Heart right ventricle (tissue), 16 donors: ENCODE results near the gene STATH. TPM values are rescaled to one million over a fixed set of nuclear protein-coding genes. Genes with fewer than 3 reads are reported as not detected.
"Not testable (repeated sequence)": the region's sequence is repeated elsewhere in the genome, so short reads cannot be mapped to it uniquely, and the experiment has no call there.

ENCODE experiments used
- ATAC-seq, 8 donors: fragments of 200-7000 bp; cut with Tn5 transposase; one replicate each; pipeline ENCODE4 v1.9.1; 2020; ENCODE audit warnings: mild to moderate bottlenecking in 8 of 8, moderate library complexity in 8 of 8, moderate number of reproducible peaks in 1 of 8
- DNase-seq, 2 donors: peaks; one replicate each; pipeline ENCODE4 v3.0.0-alpha.2; 2020
- H3K27ac ChIP-seq, 10 donors: fragments of 200-600 bp; sonication (generic) in 2 of 10; one replicate each; pipeline versions ENCODE4 v1.5.0 to v1.8.0; 2020 to 2022; ENCODE audit warnings: mild to moderate bottlenecking in 3 of 10
- H3K27me3 ChIP-seq, 7 donors: fragments of 200-600 bp; one replicate each; pipeline ENCODE4 v1.8.0; 2021 to 2022; ENCODE audit warnings: mild to moderate bottlenecking in 2 of 7
- H3K36me3 ChIP-seq, 9 donors: fragments of 200-600 bp; sonication (generic) in 1 of 9; one replicate each; pipeline versions ENCODE4 v1.5.0 to v1.8.0; 2020 to 2022; ENCODE audit warnings: mild to moderate bottlenecking in 2 of 9
- H3K4me1 ChIP-seq, 9 donors: fragments of 200-600 bp; sonication (generic) in 1 of 9; one replicate each; pipeline versions ENCODE4 v1.5.0 to v1.8.0; 2020 to 2022; ENCODE audit warnings: mild to moderate bottlenecking in 4 of 9
- H3K4me3 ChIP-seq, 10 donors: fragments of 200-600 bp; sonication (generic) in 2 of 10; one replicate each; pipeline versions ENCODE4 v1.5.0 to v1.8.0; 2020 to 2022; ENCODE audit warnings: mild to moderate bottlenecking in 7 of 10, moderate library complexity in 2 of 10
- H3K9me3 ChIP-seq, 11 donors: fragments of 200-600 bp in 10 of 11; sonication (generic) in 2 of 11; one replicate each; pipeline versions ENCODE4 v1.5.0 to v1.8.0; 2013 to 2022; ENCODE audit warnings: mild to moderate bottlenecking in 2 of 11, control low read depth in 1 of 11, moderate library complexity in 1 of 11
- CTCF ChIP-seq, 9 donors: fragments of 200-600 bp; sonication (generic) in 2 of 9; IDR thresholded peaks; one replicate each; pipeline versions ENCODE4 v1.5.0 to v1.8.0; 2021 to 2022; ENCODE audit warnings: antibody characterized with exemption in 9 of 9, mild to moderate bottlenecking in 5 of 9, moderate library complexity in 1 of 9
- WGBS, 2 donors: extraction: QIAGEN DNeasy Blood & Tissue Kit; methylation state at CpG; one replicate each; pipeline ENCODE4 v1.1.7; 2013; ENCODE audit warnings: inconsistent platforms in 1 of 2; 5-methylcytosine and 5-hydroxymethylcytosine counted together
- intact Hi-C, 10 donors: fragments of 100-400 bp; cut with DNase I; formaldehyde crosslinking; loops; one replicate each; pipeline versions ENCODE4 v1.11.1 to v1.14.2; 2022
- polyA plus RNA-seq, 2 donors: library from polyadenylated mRNA; stranded (reverse); fragments of 200-250 nt; gene quantifications; one replicate each; pipeline ENCODE4 v1.2.3, GENCODE V29; 2013
- total RNA-seq, 10 donors: library from RNA; stranded (reverse); fragmentation: NEBNext Ultra II Directional in 3 of 10; extraction: Animal tissue kit (Norgen Biotek cat#: 25700) in 3 of 10; gene quantifications; one replicate each; pipeline versions ENCODE4 v1.2.1 to v1.2.4, GENCODE V29; 2021 to 2023
- donor health status: Arrhythmogenic right ventricular cardiomyopathy.
- donor health status: ischemic (EF 13 %, LVEDD 7.1; RV severe dilation, severe dysfunction).
- donor health status: healthy with polysubstance abuse.
- donor health status: DM: no; HTN: yes; CAD: no.
- donor health status: DM: no; HTN: no; CAD: no.
- donor health status: ischemic (EF 25% LVEDD 6.9; RV normal size, moderate dysfunction).
- donor health status: ischemic (EF 25% LVEDD 5.7; RV mildly dilated, moderate dysfunction).
- donor health status: healthy.
- donor health status: DM: yes; HTN: yes; CAD: no.
- donor health status: Ischemic cardiomyopathy.
- donor health status: ischemic (EF 35%, LVEDD 5.7; RV mildly dilated, moderate dysfunction).
- donor health status: nonischemic (EF 11% LVEDD 7.7; RV severe dilation, severe dysfunction).
- donor health status: DM: yes; HTN: yes; CAD: no.
- donor health status: PGD.
- donor health status: ischemic (EF 29% LVEDD 5.4; RV normal size, mild dysfunction).
- donor health status: nonischemic (EF 23%, LVEDD 6.1; RV moderate dilation, normal function).

STATH gene
- total and polyA plus RNA-seq, 12 donors = not detected

GRCh38 chr4:70041652-70042286 lies 46.0 kb downstream of the STATH start:
- ATAC-seq (no peak), DNase-seq (no peak)
- intact Hi-C loops = no loop called here

GRCh38 chr4:70050138-70050537 lies 54.4 kb downstream of the STATH start, which contains the start of gene HTN1:
Gene HTN1, plus strand, starts transcription at chr4:70050438. Its CDS starts 2,639 bp downstream, at chr4:70053077.
- H3K4me1 ChIP-seq, DNase-seq, H3K27ac ChIP-seq, intact Hi-C loops, H3K4me3 ChIP-seq, H3K36me3 ChIP-seq, ATAC-seq, H3K27me3 ChIP-seq, H3K9me3 ChIP-seq: not testable (repeated sequence)
- 71 to 75% methylated on average over 5 of the region's 6 CpGs for WGBS, 2 donors

More at GRCh38 chr4:70041652-70042286, 46.0 kb downstream of the STATH start:
- Histone ChIP-seq H3K9me3 (peaks cover 0 to 30% (median 0%) of the 10 kb centered on the region in 11 donors), H3K27ac (no peak overlapping the region), H3K27me3 (no peaks in the 10 kb centered on the region), H3K4me1 (no peaks in the 10 kb centered on the region), H3K36me3 (no peaks in the 10 kb centered on the region), H3K4me3 (no peak overlapping the region)
- WGBS, 2 donors = 64 to 79% methylated on average over 7 of the region's 7 CpGs
- no peak for TF ChIP-seq CTCF (IDR thresholded peaks at IDR 0.05)

Other genes starting within 250 kb of the STATH start
- 1 to 10 TPM in 2 of 10 donors, under 1 TPM in 8; 0.24 to 2.7 (median 0.44) TPM for gene SULT1B1, start 235.3 kb upstream of the STATH start, total RNA-seq
- under 1 TPM; 0.22 to 0.45 TPM for gene SULT1B1, start 235.3 kb upstream of the STATH start, polyA plus RNA-seq
- not detected for gene SULT1E1, start 135.8 kb upstream of the STATH start, total RNA-seq
- gene SULT1E1, start 135.8 kb upstream of the STATH start, polyA plus RNA-seq = not detected
- not detected for gene CSN1S1, start 64.9 kb upstream of the STATH start, total RNA-seq
- gene CSN1S1, start 64.9 kb upstream of the STATH start, polyA plus RNA-seq = under 1 TPM in 1 of 2 donors, not detected in 1; 0.26 TPM
- gene CSN2, start 30.2 kb upstream of the STATH start, total RNA-seq = not detected
- gene CSN2, start 30.2 kb upstream of the STATH start, polyA plus RNA-seq = not detected
- gene HTN3, start 32.5 kb downstream of the STATH start, total RNA-seq = not detected
- not detected for gene HTN3, start 32.5 kb downstream of the STATH start, polyA plus RNA-seq
- not detected for gene HTN1, start 54.5 kb downstream of the STATH start, total RNA-seq
- not detected for gene HTN1, start 54.5 kb downstream of the STATH start, polyA plus RNA-seq
- not detected for gene PRR27, start 158.3 kb downstream of the STATH start, total RNA-seq
- gene PRR27, start 158.3 kb downstream of the STATH start, polyA plus RNA-seq = not detected
- not detected for gene ODAM, start 199.8 kb downstream of the STATH start, total RNA-seq
- under 1 TPM in 1 of 2 donors, not detected in 1; 0.03 TPM for gene ODAM, start 199.8 kb downstream of the STATH start, polyA plus RNA-seq
- not detected for gene FDCSP, start 230.2 kb downstream of the STATH start, total RNA-seq
- not detected for gene FDCSP, start 230.2 kb downstream of the STATH start, polyA plus RNA-seq
- gene CSN3, start 246.6 kb downstream of the STATH start, total RNA-seq = not detected
- gene CSN3, start 246.6 kb downstream of the STATH start, polyA plus RNA-seq = not detected